ENCODE measurements around the gene SLC24A3. TPM values are rescaled to one million over a fixed set of nuclear protein-coding genes. Genes with fewer than 3 reads are reported as not detected.
A peak's percentile ranks its signal among the peaks of the same experiment; 100 is the strongest.

Gene SLC24A3
- total and polyA plus RNA-seq, 2 of the 13 experiments (the other 11 are each of a cell fraction or from before 2014, with no cell fraction given) = not detected

GRCh38 chr20:19660808-19661378 lies 448.5 kb downstream of the SLC24A3 start (continued):
- TF ChIP-seq AKNA (CRISPR knock-in tag; IDR thresholded peaks at IDR 0.05; ENCODE audit: borderline replicate concordance) (no peak), CEBPG (CRISPR knock-in tag; IDR thresholded peaks at IDR 0.05) (peak; percentile 60), SNRNP70 (IDR thresholded peaks at IDR 0.05; ENCODE audit: low read depth, low read length) (no peak), RARA (CRISPR knock-in tag; IDR thresholded peaks at IDR 0.05) (peak; percentile 57; the same call in 1 of the 2 replicates), SNAPC2 (CRISPR knock-in tag; IDR thresholded peaks at IDR 0.05) (0 out of 2 replicates have a peak, but pooled peaks have one; percentile 22), ZBTB44 (CRISPR knock-in tag; IDR thresholded peaks at IDR 0.05) (no peak), POGZ (CRISPR knock-in tag; IDR thresholded peaks at IDR 0.05) (no peak; the same call in 1 of the 2 replicates), PPARG (CRISPR knock-in tag; conservative IDR thresholded peaks at IDR 0.05) (no peak), KDM6A (CRISPR knock-in tag; IDR thresholded peaks at IDR 0.05; ENCODE audit: low read depth) (peak; percentile 33; the same call in 1 of the 2 replicates), SOX6 (IDR thresholded peaks at IDR 0.05) (no peak), SOX6 (CRISPR knock-in tag; IDR thresholded peaks at IDR 0.05) (peak; percentile 47), XBP1 (CRISPR knock-in tag; IDR thresholded peaks at IDR 0.05) (no peak), ZNF367 (CRISPR knock-in tag; IDR thresholded peaks at IDR 0.05; ENCODE audit: borderline replicate concordance) (no peak), NFIC (IDR thresholded peaks at IDR 0.05; ENCODE audit: low read length) (peak; percentile 46; the same call in 1 of the 2 replicates), ZMAT5 (CRISPR knock-in tag; IDR thresholded peaks at IDR 0.05; ENCODE audit: borderline replicate concordance, low read depth) (no peak), KIAA2018 (CRISPR knock-in tag; IDR thresholded peaks at IDR 0.05; ENCODE audit: borderline replicate concordance) (no peak)
